ENCODE results near the gene PDRG1. TPM values are rescaled to one million over a fixed set of nuclear protein-coding genes. Genes with fewer than 3 reads are reported as not detected.

Gene PDRG1
- polyA plus RNA-seq, 1 donor from 2014 or later = 50.6 TPM

- Histone ChIP-seq H3K4me3 (ENCODE audit: low read length) (no peak overlapping the region), H3K9me3 (ENCODE audit: low read length) (no peaks in the 10 kb centered on the region), H3K9ac (ENCODE audit: low read length) (no peak overlapping the region), H3K36me3 (ENCODE audit: insufficient read depth, low read length) (no peaks in the 10 kb centered on the region), H4K20me1 (ENCODE audit: insufficient read depth) (peaks cover 3% of the 10 kb centered on the region), H2AFZ (ENCODE audit: low read depth, low read length) (no peak overlapping the region), H3K79me2 (replicated peaks; ENCODE audit: insufficient read depth, low read length) (peaks cover 12% of the 10 kb centered on the region), H3K9me2 (ENCODE audit: insufficient read depth, low read length) (no peaks in the 10 kb centered on the region), H3K27me3 (ENCODE audit: insufficient read depth, low read depth, low read length) (no peaks in the 10 kb centered on the region), H3K4me2 (ENCODE audit: low read length) (no peak overlapping the region), H3K27ac (ENCODE audit: low read length) (no peak overlapping the region), H3F3A (ENCODE audit: insufficient read depth, low read length, poor library complexity, severe bottlenecking) (no peaks in the 10 kb centered on the region)
- no peak for TF ChIP-seq SMC3 (conservative IDR thresholded peaks at IDR 0.05; ENCODE audit: poor library complexity)
- TF ChIP-seq, protein P1, sequence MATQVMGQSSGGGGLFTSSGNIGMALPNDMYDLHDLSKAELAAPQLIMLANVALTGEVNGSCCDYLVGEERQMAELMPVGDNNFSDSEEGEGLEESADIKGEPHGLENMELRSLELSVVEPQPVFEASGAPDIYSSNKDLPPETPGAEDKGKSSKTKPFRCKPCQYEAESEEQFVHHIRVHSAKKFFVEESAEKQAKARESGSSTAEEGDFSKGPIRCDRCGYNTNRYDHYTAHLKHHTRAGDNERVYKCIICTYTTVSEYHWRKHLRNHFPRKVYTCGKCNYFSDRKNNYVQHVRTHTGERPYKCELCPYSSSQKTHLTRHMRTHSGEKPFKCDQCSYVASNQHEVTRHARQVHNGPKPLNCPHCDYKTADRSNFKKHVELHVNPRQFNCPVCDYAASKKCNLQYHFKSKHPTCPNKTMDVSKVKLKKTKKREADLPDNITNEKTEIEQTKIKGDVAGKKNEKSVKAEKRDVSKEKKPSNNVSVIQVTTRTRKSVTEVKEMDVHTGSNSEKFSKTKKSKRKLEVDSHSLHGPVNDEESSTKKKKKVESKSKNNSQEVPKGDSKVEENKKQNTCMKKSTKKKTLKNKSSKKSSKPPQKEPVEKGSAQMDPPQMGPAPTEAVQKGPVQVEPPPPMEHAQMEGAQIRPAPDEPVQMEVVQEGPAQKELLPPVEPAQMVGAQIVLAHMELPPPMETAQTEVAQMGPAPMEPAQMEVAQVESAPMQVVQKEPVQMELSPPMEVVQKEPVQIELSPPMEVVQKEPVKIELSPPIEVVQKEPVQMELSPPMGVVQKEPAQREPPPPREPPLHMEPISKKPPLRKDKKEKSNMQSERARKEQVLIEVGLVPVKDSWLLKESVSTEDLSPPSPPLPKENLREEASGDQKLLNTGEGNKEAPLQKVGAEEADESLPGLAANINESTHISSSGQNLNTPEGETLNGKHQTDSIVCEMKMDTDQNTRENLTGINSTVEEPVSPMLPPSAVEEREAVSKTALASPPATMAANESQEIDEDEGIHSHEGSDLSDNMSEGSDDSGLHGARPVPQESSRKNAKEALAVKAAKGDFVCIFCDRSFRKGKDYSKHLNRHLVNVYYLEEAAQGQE (IDR thresholded peaks at IDR 0.05; ENCODE audit: borderline replicate concordance) = no peak
Measured at GRCh38 chr20:31979713-31980426, 28.0 kb upstream of the PDRG1 start.

DNA sequence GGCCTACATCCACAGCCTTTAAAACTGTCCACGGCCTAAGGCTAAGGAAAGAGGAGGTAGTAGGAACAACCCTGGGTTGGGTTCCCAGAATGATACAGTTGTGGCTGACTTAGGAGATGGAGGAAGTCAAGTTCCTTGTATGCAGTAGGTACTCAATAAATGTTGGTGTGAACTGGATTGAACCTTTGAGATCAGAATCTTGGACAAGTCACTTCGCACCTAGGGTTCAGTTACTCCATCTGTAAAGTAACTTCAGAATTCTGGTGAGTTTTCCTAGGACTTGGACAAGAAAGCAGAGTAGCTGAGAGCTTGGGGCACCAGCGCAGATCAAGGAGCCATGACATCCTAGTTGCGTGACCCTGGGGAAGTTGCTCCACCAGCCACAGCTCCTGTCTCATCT, 25.2 kb upstream of the PDRG1 start:
- no peaks in the 10 kb centered on the region for H3K27me3 ChIP-seq (ENCODE audit: insufficient read depth, low read depth, low read length)
- TF ChIP-seq, protein P1 (IDR thresholded peaks at IDR 0.05; ENCODE audit: borderline replicate concordance) = no peak
- TF ChIP-seq SMC3 (conservative IDR thresholded peaks at IDR 0.05; ENCODE audit: poor library complexity) (no peak), TAF1 (IDR thresholded peaks at IDR 0.05; ENCODE audit: low read depth) (no peak), RAD21 (conservative IDR thresholded peaks at IDR 0.05) (no peak), EP300 (conservative IDR thresholded peaks at IDR 0.05; ENCODE audit: poor library complexity, severe bottlenecking) (no peak), POLR2AphosphoS5 (IDR thresholded peaks at IDR 0.05) (no peak), EZH2 (IDR thresholded peaks at IDR 0.05; ENCODE audit: borderline replicate concordance, insufficient read depth, low read length, poor library complexity, severe bottlenecking) (no peak), MXI1 (conservative IDR thresholded peaks at IDR 0.05; ENCODE audit: poor library complexity, severe bottlenecking) (no peak)
- TF ChIP-seq, protein P2, sequence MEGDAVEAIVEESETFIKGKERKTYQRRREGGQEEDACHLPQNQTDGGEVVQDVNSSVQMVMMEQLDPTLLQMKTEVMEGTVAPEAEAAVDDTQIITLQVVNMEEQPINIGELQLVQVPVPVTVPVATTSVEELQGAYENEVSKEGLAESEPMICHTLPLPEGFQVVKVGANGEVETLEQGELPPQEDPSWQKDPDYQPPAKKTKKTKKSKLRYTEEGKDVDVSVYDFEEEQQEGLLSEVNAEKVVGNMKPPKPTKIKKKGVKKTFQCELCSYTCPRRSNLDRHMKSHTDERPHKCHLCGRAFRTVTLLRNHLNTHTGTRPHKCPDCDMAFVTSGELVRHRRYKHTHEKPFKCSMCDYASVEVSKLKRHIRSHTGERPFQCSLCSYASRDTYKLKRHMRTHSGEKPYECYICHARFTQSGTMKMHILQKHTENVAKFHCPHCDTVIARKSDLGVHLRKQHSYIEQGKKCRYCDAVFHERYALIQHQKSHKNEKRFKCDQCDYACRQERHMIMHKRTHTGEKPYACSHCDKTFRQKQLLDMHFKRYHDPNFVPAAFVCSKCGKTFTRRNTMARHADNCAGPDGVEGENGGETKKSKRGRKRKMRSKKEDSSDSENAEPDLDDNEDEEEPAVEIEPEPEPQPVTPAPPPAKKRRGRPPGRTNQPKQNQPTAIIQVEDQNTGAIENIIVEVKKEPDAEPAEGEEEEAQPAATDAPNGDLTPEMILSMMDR (IDR thresholded peaks at IDR 0.05; ENCODE audit: poor library complexity, severe bottlenecking) = no peak

More for the DNA sequence above, 25.2 kb upstream of the PDRG1 start:
- no peak overlapping the region for H2AFZ ChIP-seq (ENCODE audit: low read depth, low read length)
- peaks cover 3% of the 10 kb centered on the region for H4K20me1 ChIP-seq (ENCODE audit: insufficient read depth)
- H3K36me3 ChIP-seq (ENCODE audit: insufficient read depth, low read length) = no peaks in the 10 kb centered on the region
- no peaks in the 10 kb centered on the region for H3F3A ChIP-seq (ENCODE audit: insufficient read depth, low read length, poor library complexity, severe bottlenecking)
- no peaks in the 10 kb centered on the region for H3K9me2 ChIP-seq (ENCODE audit: insufficient read depth, low read length)
- no peak overlapping the region for H3K9ac ChIP-seq (ENCODE audit: low read length)
- H3K79me2 ChIP-seq (replicated peaks; ENCODE audit: insufficient read depth, low read length) = peaks cover 21% of the 10 kb centered on the region
- no peaks in the 10 kb centered on the region for H3K9me3 ChIP-seq (ENCODE audit: low read length)
- H3K4me3 ChIP-seq (ENCODE audit: low read length) = no peak overlapping the region
- H3K27ac ChIP-seq (ENCODE audit: low read length) = no peak overlapping the region
- no peak overlapping the region for H3K4me2 ChIP-seq (ENCODE audit: low read length)
